Stimulated activated CD8-positive, alpha-beta memory T cell treated with anti-CD3 and anti-CD28 coated beads, Interleukin-2, amount 100 ng/mL, for 48 hours (primary cell): Measurements from ENCODE around the gene ITGA3.

Source experiments
- DNase-seq, 2 donors: peaks; one replicate each; pipeline ENCODE4 v3.0.0-alpha.2; 2020; ENCODE audit warnings: low read depth in 2 of 2

ITGA3 gene

GRCh38 chr17:50129353-50129727 lies 73.4 kb downstream of the ITGA3 start:
- DNase-seq, result no peak

- DNase-seq, result no peak
Measured at GRCh38 chr17:50129728-50130558, 74.0 kb downstream of the ITGA3 start, which contains the start of gene SAMD14. Gene SAMD14 (minus strand): TSS chr17:50130160. CDS start chr17:50124959, 5,201 bp downstream.

DNA sequence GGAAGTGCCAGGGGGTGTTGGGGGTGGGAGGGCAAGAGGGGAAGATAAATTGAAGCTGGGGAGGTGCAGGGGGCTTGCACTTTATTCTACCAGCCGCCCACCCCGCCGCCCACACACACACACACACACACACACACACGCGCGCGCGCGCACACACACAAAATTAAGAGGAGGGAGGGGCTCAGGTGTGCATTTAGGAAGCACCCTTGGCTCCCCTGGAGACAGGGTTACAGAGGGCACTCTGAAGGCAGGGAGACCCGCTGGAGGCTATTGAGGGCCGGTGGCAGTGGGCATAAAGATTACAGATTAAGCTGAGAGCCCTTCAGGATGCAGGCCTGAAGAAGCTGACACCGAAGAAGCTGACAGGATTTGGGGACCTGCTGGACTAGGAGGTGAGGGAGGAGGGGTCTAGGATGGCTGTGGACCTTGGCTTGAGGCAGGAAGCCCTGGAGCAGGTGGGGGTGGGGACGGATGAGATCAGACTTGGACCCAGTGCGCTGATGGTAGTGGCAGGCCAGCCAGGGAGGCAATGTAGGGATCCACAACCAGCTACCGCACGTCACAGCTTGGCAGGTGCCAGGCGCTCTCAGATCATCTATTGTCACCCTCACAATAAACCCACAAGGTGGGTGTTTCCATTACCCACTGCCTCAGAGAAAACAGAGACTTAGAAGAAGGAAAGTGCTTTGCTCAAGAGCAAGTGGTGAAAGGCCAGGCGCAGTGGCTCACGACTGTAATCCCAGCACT lies 74.8 kb downstream of the ITGA3 start:
- no peak for DNase-seq

DNA sequence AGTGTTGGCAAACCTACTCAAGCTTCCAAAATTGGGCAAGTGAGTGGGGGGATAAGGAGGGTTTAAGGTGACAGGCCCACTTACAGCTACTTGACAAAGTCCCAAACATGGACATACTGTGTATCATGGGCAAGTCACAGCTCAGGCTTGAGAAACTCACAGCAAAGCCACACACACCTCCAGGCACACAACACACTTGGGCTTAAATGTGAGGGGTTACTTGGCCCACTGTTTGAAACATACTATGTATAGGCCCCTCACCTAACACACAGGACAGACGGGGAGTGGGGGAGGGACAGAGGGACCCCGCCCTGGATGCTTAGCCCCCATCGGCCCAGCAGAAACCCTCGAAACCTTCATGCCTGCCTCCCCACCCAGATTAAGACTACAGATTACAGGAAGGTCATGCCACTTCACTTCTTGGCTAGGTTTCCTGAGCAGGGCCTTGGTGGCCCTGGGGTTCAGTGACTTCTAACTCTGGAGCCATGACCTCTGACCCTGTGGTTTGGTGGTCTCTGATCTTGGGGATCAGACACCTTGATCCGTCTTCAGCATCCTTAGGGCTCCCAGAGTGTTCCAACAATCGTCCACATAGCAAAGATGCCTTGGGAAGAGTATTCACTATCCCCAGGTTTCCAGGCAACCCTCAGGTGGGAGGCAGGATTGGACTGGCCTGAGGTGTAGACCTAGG lies 76.3 kb downstream of the ITGA3 start:
- no peak for DNase-seq

GRCh38 chr17:50133028-50133768 lies 77.3 kb downstream of the ITGA3 start:
- no peak for DNase-seq

DNA sequence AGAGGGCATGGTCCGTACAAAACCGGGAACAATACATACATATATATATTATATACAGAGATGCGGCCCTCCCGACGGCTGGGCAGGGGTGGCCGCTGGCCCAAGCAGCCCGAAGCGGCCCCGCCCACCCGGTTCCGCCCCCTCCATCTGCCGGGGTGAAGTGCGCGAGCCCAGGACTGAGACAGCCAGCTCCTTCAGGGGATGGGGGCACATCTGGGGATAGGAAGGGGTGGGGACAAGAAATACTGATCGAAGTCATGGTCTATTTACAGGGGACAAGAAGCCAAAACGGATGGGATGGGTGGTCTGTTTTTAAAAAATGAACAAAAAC lies 77.8 kb downstream of the ITGA3 start:
- no peak for DNase-seq

DNA sequence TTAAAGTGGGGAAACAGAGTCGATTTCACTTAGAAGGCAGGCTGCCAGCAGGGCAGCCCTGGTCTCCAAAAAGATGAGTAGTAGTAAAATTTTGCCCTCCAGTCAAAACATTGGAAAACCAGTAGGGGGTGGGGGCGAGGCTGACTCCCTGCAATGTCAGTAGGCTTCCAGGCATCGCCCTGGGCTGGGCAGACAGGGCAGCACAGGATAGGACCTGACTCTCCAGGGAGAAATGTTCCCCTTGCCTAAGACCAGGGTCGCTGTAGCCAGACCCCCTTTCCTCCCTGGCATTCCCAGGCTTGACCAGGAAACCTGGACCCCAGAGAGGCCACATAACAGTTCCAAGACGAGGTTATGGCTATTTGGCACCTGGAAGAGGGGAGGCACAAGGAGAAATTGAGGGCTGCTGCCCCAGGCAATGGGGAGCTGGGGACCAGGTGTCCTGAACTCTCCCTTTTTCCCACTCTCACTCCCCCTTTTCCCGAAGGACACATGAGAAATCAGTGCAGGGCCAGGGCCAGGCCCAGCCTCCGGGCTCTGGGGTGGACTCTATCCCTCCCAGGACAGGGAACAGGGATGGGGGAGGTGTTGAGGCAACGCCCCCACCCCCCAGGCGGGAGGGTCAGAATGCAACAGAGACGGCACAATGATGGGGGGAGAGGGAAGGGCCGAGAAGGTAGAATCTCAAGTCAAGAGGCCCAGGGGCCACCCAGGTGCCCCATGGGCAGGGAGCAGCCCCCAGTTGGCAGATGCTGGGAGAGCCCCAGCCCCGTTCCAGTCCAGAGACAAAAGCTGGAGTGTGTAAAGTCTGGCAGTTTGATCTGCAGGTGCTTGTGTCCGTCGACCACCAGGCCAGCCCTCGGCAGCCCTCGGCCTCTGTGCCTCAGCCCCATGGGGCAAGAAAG lies 78.5 kb downstream of the ITGA3 start:
- DNase-seq, result no peak

DNA sequence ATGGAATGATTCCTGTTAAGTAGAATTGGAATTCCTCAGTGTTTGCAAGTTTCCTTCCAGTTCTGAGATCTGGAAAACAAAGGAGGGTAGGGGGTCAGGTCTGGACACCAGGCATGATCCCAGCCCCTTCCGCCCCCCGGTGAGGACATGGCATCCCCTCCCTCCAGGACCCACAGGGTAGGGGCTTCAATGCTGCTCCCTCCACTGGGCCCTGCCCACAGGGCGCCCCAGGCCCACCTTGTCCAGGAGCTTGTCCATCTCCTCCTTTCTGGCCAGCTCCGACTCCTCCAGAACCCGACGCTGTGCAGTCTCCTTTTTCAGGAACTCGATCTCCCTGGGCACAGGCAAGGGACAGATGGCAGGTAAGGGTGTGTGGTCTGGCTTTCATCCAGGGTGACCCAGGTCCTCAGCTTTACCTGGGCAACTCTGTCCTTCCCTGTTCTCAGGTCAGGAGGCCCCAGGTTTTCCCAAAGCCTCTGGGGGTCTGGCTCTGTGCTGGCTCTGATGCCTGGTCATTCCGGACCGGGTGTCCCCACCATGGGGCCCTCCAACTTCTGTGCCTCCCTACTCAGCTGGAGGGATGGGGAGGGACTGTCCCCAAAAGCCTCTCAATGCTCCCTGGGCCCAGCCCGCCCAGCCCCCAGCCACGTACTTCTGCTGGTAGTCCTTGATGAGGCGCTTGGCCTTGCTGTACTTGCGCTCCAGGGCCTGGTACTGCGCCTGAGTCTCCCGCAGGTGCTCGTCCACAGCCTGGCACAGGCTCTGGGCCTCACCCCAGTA lies 79.6 kb downstream of the ITGA3 start:
- DNase-seq, result no peak

DNA sequence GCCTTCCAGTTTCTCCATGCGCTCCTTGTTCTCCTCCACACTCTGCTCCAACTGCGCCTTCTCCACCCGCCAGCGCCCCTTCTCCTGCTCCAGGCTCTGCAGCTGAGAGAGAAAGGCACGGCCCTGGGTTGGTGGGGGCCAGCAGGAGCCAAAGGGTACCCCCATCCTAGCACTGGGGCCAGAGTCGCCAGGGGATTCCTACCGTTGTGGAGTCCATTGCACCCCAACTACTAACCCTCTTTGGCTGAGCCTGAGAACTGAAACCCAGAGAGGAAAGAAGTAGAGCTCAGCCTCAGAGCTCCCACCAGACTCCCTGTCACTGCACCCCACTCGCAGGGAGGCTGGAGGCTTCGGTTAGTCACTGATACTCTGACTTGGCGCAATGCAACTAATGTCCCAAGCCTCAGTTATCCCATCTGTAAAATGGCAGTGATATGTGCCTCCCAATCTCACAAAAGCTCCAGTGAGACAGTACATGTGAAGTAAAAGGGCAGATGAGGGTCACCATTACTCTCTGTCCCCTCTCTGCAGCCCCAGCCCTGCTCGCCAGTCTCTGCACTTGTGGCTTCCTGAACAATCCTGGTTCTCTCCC lies 80.3 kb downstream of the ITGA3 start:
- no peak for DNase-seq

DNA sequence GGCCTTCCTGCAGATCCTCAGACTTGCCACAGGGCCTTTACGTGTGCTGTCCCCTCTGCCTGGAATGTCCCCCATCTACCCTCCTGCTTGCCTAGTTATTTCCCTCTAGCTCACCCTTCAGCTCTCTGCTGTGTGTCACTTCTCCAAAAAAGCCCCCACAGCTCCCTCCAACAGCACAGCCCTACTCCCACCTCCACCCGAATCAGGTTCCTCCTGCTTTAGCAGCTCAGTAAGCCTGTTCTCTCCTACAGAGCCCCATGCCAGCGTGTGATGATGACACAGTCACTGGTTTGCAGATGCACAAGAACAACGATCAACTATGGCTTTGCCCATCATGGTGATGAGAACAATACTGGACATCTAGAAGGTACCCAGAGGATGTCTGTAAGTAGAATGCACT lies 81.1 kb downstream of the ITGA3 start:
- no peak for DNase-seq

- no peak for DNase-seq
Measured at GRCh38 chr17:50139185-50139783, 83.4 kb downstream of the ITGA3 start.
